ENCODE data around the gene GOLGB1.
"Not testable (repeated sequence)": the region's sequence is repeated elsewhere in the genome, so short reads cannot be mapped to it uniquely, and the experiment has no call there.

GOLGB1 gene

GRCh38 chr3:121690777-121691405, 58.6 kb downstream of the GOLGB1 start:
- DNase-seq (ENCODE audit: low read depth in 2 of 2) = no peak

- not testable (repeated sequence) for DNase-seq (ENCODE audit: low read depth in 2 of 2)
Measured at GRCh38 chr3:121688747-121689146, 60.8 kb downstream of the GOLGB1 start.

DNA sequence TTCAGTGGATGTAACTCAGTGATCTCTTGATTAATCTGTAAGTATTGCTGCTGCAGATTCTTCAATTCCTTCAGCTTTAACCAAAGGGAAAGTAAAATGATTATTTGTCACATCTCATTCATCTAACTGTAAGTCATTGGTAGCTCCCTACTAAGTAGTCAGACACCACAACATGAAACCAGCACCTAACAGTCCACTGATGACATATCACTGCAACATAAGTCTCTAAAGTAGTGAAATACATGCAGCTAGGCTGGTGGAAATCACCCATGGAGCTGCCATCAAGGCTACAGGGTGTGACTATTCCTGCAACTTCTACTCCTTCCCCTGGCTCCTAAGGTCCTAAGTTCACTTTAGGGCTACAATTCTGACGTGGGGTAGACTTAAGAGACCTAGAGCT, 67.7 kb downstream of the GOLGB1 start:
- DNase-seq (ENCODE audit: low read depth in 2 of 2) = no peak

GRCh38 chr3:121677141-121677540, 72.4 kb downstream of the GOLGB1 start:
- DNase-seq (ENCODE audit: low read depth in 2 of 2) = no peak

DNA sequence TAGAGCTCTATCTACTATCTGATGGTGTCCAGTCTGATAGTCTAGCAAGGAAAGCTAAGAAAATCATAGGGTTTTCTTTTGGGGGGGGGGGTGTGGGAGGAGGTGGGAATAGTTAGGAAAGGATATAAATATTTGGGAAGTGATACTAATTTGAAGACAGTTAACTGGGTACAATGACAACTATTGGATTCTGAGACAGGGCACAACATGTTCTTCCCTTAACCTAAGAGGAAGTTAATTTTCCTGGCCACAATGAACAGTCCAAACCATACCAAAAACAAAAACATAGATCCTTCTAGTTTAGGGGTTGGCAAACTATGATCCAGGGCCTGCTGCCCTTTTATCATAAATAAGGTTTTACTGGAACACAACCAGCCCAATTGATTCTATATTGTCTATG, 78.9 kb downstream of the GOLGB1 start:
- no peak for DNase-seq (ENCODE audit: low read depth in 2 of 2)

DNA sequence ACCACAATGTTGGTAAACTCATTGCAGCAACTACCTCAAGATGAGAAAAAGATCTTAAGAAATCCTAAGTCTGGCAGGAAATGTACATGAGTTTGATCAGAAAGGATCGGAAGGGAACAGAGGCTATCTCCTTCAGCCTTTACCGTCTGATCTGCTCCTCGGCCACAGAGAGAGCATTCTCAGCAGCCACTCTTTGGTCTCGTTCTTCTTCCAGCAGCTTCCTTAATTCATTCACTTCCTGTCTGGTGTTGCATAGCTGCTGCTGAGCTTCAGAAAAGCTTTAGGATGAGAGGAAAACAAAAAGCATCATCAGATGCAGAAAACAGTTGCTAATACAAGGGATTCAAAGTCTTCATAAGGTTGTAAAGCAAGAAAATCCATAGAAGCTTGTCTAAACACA, 82.2 kb downstream of the GOLGB1 start:
- no peak for DNase-seq (ENCODE audit: low read depth in 2 of 2)

GRCh38 chr3:121665488-121665887, 84.1 kb downstream of the GOLGB1 start:
- DNase-seq (ENCODE audit: low read depth in 2 of 2) = no peak

DNA sequence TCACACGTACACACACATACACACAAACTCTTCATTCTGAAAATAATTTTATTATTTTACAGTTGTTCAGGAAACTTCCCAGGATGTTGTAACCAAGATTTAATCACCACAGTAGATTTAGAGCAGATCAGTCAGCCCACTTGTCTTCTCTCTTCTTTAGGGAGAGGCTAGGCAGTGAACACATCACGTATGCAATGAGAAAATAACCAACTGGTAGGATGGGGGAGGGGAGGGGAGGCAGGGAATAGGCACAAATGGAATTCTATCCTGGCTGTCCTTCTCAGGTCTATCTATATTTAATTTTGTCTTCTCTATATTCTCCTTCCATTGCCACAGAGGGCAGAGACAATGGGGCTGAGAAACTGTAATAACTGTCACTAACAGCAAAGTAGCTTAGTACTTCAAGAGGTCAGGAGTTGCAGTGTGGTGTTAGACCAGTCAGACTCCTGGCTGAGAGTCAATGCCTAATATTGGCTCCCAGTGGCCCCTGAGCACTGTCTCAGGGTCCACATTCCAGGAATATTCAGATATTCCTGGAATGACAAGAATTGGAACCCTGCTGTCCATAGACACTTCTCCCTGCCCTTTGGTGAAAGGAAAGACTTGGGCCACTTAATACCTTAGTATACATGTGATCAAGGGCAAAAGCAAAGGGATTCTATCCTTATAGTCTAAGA, 86.2 kb downstream of the GOLGB1 start:
- DNase-seq (ENCODE audit: low read depth in 2 of 2) = no peak

DNA sequence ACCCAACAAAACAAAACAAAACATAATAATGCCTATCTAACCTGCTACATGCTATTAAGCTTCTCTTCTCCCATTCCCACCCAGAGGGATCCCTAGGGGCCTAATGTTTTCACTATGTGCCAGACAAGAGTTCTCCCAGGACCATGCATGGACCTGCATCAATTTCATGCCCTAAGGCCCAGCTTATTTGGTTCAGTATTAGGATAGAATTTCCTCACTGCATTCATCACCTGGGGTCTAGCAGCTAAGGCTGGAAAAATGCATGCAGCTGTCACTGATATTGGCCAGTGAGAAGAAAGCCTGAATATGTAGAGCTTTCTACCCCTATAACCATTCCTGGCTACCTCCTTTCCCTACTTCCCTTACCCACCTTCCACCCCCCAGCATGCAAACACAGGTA, 86.8 kb downstream of the GOLGB1 start:
- DNase-seq (ENCODE audit: low read depth in 2 of 2) = no peak

- no peak for DNase-seq (ENCODE audit: low read depth in 2 of 2)
Measured at GRCh38 chr3:121661376-121661775, 88.2 kb downstream of the GOLGB1 start.

DNA sequence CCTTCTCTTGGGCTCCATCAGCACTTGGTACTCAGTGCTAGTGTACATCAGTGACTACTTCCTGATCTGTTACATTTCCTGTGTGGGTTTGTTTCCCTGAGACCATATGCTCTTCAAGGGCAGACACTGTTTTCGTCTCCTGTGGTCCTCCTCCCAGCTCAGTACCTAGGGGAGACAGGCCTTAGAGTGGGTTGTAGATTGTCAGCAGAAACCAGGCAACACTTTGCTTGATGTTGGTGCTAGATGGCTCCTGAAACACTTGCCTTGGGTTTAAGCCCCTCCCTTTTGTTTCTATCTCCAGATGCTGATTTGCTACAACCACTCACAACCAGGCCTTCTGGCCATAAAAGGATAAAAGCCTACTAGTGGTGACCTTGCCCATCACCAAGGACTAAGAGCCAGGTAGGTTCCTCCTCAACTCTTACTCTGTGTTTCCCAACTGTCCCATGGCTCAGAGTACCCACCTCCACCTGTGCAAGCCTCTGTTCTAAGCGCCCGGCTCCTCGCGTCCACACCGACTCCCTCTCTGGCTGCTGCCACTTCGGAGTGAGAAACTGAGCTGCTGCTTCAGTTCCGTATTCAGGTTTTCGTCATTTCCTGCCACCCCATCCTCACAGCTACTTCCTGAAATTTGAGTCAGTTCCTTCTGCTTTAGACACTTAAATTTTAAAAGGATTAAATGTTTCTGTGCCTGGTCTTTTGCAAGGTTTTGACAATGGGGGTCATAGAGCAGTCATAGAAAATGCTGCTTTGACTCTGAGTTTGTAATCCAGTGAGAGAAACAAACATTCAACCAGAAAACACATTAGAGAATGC, 89.0 kb downstream of the GOLGB1 start, which contains the start of gene HCLS1:
Gene HCLS1 (minus strand): TSS at position 548 of the 816 bp plus-strand sequence. CDS start 2,556 bp downstream, outside the sequence.
- DNase-seq (ENCODE audit: low read depth in 2 of 2) = peak; percentile 41 to 51

GRCh38 chr3:121659586-121659985, 90.0 kb downstream of the GOLGB1 start:
- no peak for DNase-seq (ENCODE audit: low read depth in 2 of 2)

- no peak for DNase-seq (ENCODE audit: low read depth in 2 of 2)
Measured at GRCh38 chr3:121658716-121659435, 90.7 kb downstream of the GOLGB1 start.

- DNase-seq (ENCODE audit: low read depth in 2 of 2) = no peak
Measured at GRCh38 chr3:121654493-121655385, 94.8 kb downstream of the GOLGB1 start.

DNA sequence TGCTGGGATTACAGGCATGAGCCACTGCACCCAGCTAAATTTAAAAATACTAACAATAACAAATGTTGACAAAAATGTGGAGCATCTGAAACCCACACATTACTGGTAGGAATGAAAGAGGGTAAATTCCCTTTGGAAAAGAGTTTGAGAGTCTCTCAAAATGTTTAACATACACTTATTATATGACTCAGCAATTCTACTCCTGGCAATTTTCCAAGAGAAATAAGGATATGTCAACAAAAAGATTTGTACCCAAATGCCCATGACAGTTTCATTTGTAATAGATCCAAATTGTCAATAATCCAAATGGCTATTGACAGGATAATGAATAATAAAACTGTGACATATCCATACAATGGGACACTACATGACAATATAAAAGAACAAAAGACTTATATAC, 97.9 kb downstream of the GOLGB1 start:
- DNase-seq (ENCODE audit: low read depth in 2 of 2) = no peak

- no peak for DNase-seq (ENCODE audit: low read depth in 2 of 2)
Measured at GRCh38 chr3:121649645-121650044, 99.9 kb downstream of the GOLGB1 start.

DNA sequence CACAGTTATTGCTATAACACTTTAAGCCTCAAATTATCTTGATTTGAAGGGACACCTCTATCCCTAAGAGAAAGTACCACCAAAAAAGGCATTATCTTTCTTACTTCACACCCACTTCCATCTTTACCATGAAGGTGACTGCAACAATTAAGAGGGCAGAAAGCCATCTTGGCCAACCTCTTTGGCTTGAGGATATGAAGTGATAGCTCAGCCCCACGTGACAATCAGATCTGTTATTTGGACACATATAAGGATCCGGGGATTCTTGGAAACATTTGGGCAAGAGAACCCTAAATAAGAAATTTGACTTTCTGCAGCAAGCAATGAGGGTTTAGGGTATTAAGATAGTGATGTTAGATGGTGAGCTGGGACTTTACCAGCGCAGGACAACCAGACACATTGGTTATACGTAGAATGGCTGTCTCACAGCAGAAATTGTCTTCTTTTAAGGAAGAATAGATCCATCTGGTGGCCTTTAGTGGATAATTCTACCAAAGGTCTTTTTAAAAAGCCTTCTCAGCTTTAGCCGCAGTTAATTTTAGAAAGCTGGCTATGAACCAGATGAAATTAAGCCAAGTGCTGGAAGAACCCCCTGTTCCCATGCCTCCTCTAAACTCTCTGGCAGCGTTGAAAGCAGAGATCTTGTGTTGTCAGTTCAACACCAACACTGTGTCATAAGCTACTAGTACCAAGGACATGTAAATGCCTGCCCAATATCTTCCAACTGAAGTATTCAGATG, 101.2 kb downstream of the GOLGB1 start:
- DNase-seq (ENCODE audit: low read depth in 2 of 2) = no peak

GRCh38 chr3:121645054-121645453, 104.5 kb downstream of the GOLGB1 start:
- DNase-seq (ENCODE audit: low read depth in 2 of 2) = no peak

GRCh38 chr3:121642601-121643314, 106.8 kb downstream of the GOLGB1 start:
- no peak for DNase-seq (ENCODE audit: low read depth in 2 of 2)

DNA sequence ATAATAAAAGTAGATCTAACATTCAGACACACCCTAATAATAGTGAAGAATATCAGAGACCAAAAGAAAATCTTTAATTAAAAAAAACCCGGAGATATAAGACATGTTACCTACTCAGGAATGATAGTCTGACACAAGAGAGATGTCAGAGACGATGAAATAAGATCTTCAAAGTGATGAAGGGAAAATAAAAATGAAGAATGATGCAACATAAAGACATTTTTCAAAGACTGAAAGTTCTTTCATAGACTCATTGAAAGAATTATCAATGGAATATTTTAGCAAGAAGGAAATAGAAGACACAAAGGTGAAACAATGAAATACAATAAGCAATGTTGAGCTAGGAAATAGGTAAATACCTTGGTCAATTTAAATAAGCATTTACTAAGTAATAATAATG, 108.4 kb downstream of the GOLGB1 start:
- no peak for DNase-seq (ENCODE audit: low read depth in 2 of 2)
